HL-60 (cell line): ENCODE measurements around the gene PIWIL1.

Experiments
- POLR2AphosphoS5 ChIP-seq: IDR thresholded peaks from 2 replicates; pipeline ENCODE4 v1.6.1; 2012; ENCODE audit warnings: low read depth
- REST ChIP-seq: IDR thresholded peaks from 2 replicates; pipeline ENCODE4 v1.6.1; 2012; ENCODE audit warnings: low read depth; ENCODE audit not compliant: insufficient replicate concordance
- TF ChIP-seq, protein P1 (sequence below): IDR thresholded peaks from one replicate; pipeline ENCODE4 v1.5.1; 2011; ENCODE audit warnings: low read length, control low read depth, inconsistent platforms; ENCODE audit not compliant: insufficient read depth

DNA sequence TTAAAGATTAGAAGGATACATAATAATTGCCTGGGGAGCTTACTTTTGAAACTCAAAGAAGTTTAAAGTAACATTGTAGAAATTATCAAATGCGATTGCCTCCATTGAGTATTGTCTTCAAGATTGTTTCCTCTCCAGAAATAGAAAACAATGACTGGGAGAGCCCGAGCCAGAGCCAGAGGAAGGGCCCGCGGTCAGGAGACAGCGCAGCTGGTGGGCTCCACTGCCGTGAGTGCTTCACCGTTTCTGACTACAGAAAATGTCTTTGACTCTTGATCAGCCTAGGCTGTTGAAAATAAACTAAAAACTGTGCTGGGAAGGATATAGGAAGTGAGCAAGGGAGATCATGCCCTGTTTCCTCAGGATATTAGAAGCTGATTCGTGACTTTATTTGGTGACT lies 4.8 kb downstream of the PIWIL1 start:
- TF ChIP-seq, protein P1, sequence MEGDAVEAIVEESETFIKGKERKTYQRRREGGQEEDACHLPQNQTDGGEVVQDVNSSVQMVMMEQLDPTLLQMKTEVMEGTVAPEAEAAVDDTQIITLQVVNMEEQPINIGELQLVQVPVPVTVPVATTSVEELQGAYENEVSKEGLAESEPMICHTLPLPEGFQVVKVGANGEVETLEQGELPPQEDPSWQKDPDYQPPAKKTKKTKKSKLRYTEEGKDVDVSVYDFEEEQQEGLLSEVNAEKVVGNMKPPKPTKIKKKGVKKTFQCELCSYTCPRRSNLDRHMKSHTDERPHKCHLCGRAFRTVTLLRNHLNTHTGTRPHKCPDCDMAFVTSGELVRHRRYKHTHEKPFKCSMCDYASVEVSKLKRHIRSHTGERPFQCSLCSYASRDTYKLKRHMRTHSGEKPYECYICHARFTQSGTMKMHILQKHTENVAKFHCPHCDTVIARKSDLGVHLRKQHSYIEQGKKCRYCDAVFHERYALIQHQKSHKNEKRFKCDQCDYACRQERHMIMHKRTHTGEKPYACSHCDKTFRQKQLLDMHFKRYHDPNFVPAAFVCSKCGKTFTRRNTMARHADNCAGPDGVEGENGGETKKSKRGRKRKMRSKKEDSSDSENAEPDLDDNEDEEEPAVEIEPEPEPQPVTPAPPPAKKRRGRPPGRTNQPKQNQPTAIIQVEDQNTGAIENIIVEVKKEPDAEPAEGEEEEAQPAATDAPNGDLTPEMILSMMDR = no peak
- no peak for TF ChIP-seq POLR2AphosphoS5
- no peak for TF ChIP-seq REST
